KG1 (cell line): Measurements from ENCODE around the gene CUX1.
"Not testable (repeated sequence)": the region's sequence is repeated elsewhere in the genome, so short reads cannot be mapped to it uniquely, and the experiment has no call there.

Experiments
- DNase-seq: peaks from one replicate; lab custom pipeline; 2025; lab: John Stamatoyannopoulos, UW

Gene CUX1

DNA sequence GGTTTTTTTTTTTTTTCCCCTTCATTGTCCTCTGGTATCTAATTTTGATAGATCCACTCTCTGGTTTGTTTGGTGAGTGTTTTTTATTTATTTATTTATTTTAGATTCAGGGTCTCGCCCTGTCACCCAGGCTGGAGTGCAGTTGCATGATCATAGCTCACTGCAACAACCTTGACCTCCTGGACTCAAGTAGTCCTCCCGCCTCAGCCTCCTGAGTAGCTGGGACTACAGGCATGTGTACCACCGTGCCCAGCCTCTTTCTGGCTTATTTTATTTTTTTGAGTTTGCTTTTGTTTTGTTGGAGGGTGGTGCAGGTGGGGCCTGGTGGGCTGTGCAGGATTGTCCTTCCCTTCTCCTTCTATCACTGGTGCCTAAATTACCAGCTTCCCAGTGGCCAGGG lies 282.0 kb downstream of the CUX1 start:
- no peak for DNase-seq

GRCh38 chr7:102101111-102101551 lies 283.7 kb downstream of the CUX1 start:
- no peak for DNase-seq

DNA sequence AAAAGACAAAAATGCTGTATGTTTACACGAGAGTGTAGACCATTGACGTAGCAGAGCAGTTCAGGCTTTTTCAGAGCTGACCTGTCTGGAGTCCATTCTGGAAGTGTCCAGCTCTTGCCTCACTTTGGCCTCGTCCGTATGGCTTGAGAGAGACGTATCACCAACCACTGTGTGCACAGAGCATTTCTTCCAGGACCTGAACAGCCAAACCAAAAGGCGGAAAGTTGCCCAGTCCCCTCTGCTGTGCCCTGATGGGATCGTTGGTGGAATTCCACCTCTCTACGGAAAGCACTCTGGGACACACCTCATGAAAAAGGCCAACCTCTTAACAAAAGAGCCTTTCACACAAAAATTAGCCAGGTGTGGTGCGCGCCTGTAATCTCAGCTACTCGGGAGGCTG lies 284.5 kb downstream of the CUX1 start:
- DNase-seq, result no peak

GRCh38 chr7:102103027-102103372 lies 285.6 kb downstream of the CUX1 start:
- no peak for DNase-seq

DNA sequence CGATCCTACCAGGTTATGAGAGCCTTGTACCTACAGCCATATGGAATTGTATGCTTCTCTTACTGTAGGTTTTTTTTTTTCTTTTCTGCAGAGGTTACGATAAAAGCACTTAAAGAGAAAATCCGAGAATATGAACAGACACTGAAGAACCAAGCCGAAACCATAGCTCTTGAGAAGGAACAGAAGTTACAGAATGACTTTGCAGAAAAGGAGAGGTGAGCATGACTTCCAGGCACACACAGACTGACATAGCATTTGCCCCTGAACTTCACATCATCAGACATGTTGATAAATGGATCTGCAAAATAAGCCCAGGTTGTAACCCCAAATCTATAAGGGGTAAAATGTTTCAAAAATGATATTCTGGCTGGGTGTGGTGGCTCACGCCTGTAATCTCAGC lies 286.8 kb downstream of the CUX1 start:
- no peak for DNase-seq

DNA sequence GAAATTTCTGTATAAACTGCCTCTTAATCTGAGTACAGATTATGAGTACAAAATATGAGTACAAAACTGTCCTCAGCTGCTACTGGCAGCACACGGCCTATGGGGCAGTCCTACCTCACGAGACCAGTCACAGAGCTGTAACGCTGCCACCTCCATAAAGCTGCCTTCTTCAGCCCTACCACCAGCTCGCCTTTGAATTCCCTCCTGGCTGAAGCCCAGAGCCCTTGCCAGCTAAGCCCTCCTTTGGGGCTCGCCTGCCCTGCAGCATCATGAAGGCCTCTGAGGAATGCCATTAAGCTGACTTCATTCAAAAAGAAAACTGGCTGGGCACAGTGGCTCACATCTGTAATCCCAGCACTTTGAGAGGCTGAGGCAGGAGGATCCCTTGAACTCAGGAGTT lies 289.2 kb downstream of the CUX1 start:
- DNase-seq, result no peak

GRCh38 chr7:102107474-102108104 lies 290.2 kb downstream of the CUX1 start:
- no peak for DNase-seq

- DNase-seq, result no peak
Measured at GRCh38 chr7:102111061-102112041, 293.9 kb downstream of the CUX1 start.

DNA sequence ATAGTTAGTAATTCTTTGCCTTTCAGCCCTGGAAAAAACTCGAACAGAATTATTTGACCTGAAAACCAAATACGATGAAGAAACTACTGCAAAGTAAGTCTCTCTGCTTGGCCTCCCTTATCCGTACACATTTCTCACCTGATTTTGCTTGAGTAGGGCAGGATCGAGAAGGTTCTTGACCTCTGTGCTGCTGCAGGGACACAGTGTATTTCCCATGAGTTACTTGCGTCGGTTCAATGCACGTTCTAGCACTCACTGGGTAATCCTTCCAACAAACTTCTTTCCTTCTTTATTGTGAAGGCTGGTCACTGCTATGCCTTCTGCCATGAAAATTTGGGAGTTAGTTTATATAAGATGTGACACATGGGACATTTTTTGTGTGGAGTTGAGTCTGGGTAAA lies 297.8 kb downstream of the CUX1 start:
- DNase-seq, result no peak

DNA sequence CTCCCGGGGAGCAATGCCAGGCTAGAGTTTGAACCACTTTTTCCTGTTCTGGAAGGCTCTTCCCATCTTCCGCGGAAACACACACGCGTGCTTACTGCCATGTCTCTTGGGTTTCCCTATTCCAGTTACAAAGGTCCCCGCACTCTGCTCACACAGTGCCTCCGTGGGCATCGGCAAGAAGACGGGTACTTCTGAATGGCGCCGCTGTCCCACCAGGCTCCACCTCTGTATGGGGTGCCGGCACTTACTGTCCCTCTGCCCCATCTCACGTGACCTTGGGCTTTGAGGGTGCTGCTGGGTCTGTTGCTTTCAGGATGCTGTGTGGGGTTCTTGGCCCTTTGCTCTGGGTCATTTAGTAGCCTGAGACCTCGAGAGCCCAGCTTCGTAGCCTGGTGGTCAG lies 298.5 kb downstream of the CUX1 start:
- DNase-seq, result no peak

DNA sequence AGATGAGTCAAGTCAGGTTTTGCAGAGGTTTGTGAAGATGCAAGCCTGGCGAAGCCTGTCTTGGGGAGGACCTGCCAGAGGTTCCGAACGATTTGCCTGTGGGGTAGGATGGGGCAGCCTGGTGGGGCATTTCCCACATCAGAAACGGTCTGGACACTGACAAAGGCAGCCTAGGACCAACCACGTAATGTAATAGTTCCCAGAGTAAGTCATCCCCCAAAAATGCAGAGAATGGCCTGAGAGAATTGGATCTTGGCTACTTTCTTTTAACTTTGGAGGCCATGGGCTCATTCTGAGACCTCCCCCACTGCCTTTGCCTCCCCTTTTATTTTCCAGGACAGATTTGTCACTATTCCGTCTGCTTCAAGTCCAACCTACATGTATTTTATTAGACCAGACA lies 300.3 kb downstream of the CUX1 start:
- DNase-seq, result no peak

DNA sequence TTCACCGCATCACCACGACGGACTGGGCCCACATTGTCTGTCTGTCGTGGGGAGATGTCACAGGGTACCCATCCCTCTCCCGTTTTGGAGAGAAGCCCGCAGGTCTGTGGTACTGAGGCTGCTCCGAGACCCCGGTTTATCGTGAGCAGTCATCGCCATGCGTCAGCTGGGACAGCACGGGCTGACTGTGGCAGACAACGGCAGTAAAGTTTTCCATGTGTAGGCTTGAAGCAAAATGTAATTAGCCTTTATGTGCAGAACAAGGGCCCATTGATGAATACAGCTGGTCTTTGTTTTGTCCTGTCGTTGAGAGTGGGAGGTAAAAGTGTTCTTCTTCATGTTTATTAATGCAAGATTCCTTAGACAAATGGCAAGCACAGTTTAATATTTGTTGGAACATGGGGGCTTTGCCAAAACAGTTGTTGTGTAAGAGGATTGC lies 301.8 kb downstream of the CUX1 start:
- no peak for DNase-seq

- DNase-seq, result no peak
Measured at GRCh38 chr7:102119925-102120324, 302.5 kb downstream of the CUX1 start.

- no peak for DNase-seq
Measured at GRCh38 chr7:102120666-102121195, 303.3 kb downstream of the CUX1 start.

- no peak for DNase-seq
Measured at GRCh38 chr7:102122026-102122425, 304.6 kb downstream of the CUX1 start.

DNA sequence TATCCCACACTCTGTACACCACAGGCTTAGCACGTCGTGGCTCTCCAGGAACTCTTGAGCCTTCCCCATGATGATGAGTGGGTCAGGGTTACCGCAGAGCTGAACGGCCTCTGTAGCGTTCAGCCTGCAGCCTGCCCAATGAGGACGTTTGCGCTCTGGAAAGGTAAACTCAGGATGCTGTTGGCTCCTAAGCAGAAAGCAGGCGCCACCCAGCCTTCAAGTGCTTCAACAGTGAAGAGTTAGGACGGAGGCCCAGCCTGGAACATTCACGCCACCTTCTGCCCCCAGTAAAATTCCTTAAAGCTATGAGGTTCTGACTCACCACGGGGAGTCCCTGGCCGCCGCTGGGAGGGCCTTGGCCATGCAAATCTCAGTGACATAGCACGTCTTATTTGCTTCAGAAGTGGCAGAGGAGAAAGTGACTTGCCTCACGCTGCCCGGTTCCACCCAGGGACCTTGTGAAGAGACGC lies 307.7 kb downstream of the CUX1 start:
- no peak for DNase-seq

- no peak for DNase-seq
Measured at GRCh38 chr7:102128303-102128702, 310.9 kb downstream of the CUX1 start.

- no peak for DNase-seq
Measured at GRCh38 chr7:102129636-102130370, 312.4 kb downstream of the CUX1 start.

DNA sequence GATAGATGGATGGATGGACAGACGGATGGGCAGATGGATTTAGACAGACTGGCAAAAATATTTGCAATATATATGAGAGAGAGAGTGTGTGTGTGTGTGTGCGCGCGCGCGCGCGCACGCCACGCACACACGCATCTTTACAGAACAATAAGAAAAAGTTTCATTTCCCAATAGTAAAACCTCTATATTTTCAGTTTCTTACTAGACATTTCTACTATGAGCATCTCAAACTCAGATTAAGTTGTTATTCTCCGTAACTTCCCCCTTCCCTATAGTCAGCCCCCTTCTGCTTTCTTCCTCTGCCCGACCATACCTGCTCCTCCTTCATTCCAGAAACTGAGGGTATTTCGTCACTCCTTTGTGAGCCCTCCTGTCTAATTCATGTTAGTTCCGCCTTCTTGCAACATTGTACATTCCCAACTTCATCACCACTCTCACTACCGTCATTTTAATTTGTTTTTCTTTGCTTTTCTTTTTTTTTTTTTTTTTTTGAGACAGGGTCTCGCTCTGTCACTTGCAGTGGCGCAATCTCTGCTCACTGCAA lies 314.9 kb downstream of the CUX1 start:
- no peak for DNase-seq

GRCh38 chr7:102138676-102139075 lies 321.2 kb downstream of the CUX1 start:
- DNase-seq, result no peak

DNA sequence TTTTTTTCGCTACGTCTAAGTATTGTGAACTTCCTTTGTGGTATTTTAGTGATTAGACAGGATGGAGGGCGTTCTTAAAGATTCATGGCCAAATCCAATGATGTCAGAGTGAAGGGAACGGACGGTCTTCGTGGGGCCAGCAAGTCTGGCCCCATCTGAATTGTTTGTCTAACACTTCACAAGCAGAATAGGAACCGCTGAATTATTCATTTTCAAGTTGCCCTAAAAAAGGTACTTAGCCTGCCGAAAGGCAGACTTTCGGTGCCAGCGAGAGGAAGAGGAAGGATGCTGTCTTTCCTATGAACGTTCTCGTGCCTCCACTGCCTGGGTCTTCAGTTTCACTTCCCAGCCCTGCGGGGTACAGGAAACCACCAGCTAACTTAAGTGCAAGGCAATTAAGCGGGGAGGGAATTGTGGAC lies 323.5 kb downstream of the CUX1 start:
- DNase-seq, result no peak

- not testable (repeated sequence) for DNase-seq
Measured at GRCh38 chr7:102142433-102142832, 325.0 kb downstream of the CUX1 start.
